HL-60/S4 treated with phorbol 12-myristate 13-acetate at 8.2 ng/mL for 4 days and 3 days (cell line): ENCODE measurements around the gene NUP35.

Experiments used
- in situ Hi-C: fragments of 300-500 bp; cut with MboI; formaldehyde crosslinking; loops from 2 replicates; pipeline ENCODE4 v1.15.0; 2022; ENCODE audit warnings: low sequenced_read_pairs

NUP35 gene, protein sequence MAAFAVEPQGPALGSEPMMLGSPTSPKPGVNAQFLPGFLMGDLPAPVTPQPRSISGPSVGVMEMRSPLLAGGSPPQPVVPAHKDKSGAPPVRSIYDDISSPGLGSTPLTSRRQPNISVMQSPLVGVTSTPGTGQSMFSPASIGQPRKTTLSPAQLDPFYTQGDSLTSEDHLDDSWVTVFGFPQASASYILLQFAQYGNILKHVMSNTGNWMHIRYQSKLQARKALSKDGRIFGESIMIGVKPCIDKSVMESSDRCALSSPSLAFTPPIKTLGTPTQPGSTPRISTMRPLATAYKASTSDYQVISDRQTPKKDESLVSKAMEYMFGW

DNA sequence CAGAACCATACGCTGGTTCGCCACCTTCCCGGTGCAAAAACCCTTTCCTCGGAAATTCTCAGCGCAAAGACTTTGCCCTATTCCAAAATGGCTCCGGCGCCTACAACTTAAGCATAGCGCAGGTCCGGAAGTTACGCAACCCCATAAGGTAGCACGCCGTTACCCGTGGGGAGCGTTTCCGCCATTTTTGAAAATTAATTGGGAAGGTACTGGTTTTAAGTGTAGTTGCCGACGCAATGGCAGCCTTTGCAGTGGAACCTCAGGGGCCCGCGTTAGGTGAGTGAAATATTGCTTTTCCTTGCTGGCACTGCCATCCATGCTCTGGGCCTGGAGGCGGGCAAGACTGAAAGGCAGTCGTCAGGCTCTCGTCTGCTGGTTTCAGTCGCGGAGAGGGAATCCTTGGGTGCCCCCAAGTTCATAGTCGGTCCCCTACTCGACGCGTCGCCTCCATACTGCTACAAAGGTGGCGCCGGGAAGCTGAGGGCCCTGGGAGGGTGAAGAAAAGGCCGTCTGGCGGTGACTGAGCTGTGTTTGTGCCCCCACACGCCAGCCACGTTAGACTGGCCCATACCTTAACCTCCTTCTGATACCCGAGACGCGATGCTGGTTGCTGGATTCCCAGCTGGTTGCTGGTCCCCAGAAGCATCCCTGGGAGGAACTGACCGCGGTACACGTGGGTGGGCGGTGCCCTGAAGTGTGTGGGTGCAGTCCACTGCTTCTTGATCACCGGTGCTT lies at the start of gene NUP35:
Gene NUP35 (plus strand): TSS at position 222 of the 735 bp plus-strand sequence. CDS start 15 bp downstream, at position 237.
- in situ Hi-C loops = no loop called here

DNA sequence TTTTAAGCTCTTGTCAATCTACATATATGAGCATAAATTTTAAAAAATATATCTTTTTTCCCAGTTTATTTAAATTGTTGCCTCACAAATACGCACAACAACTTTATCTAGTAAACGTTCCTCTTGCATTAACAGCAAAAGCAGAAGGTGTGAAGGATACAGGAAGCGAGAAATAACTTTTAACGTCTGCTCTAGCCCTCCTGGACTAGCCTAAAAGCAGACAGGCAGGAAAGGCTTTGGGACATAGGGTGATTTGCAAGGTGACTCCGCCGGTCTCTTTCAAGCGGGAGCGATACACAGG lies 46.1 kb upstream of the NUP35 start:
- in situ Hi-C loops = no loop called here

DNA sequence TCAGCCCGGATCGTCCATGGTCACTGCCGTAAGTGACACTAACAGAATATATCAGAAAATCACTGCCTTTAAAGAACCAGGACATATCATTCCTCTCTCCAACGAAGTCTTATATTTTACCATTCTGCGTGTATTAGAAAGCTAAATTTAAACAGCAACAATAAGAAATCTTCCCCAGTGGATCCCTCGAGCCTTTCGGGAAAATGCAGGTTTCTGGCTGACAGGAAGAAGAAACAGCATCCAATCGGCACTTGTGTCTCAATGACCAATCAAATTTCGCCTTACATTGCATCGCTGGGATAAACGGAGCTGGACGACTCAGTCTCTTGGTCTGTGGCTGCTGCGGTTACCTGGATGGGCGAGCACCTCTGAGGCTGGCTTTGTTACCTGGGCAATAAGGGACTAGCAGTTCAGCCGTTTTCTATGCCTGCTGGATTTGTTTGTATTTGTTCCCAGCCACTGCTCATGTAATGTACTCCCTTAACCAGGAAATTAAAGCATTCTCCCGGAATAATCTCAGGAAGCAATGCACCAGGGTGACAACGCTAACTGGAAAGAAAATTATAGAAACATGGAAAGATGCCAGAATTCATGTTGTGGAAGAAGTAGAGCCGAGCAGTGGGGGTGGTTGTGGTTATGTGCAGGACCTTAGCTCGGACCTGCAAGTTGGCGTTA lies 45.6 kb upstream of the NUP35 start, which contains the start of gene DUSP19:
Gene DUSP19 (plus strand): TSS at position 284 of the 675 bp plus-strand sequence. CDS start 187 bp downstream, at position 471.
- in situ Hi-C loops = no loop called here

DNA sequence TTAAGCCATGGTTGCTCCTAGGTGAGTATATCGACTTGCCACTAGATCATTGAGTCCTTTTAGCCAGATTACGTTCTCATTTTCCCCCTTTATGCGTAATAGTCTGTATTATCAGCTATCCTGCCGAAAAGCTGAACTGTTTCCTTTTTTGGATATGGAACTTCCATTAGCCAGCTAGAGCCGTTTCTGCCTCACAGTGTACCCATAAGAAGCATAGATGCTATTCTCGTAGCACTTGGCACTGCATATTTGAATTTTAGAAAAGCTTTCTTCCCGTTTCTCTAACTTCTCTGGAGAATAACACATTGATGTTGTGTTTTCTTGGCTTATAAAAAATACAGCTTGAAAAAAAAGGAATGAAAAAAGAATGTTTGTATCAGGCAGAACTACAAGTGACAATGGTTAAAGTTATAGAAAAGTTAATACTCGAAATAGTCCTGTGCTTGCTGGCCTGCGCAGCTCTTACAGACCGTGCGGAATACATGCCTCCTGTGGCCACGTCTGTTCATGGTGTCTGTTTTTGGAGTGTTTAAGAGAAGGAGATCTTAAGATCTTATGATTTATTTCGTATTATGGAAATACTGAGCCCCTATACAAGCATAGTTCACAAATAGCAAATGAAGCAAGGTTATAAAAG lies 45.0 kb upstream of the NUP35 start:
- in situ Hi-C loops = no loop called here

DNA sequence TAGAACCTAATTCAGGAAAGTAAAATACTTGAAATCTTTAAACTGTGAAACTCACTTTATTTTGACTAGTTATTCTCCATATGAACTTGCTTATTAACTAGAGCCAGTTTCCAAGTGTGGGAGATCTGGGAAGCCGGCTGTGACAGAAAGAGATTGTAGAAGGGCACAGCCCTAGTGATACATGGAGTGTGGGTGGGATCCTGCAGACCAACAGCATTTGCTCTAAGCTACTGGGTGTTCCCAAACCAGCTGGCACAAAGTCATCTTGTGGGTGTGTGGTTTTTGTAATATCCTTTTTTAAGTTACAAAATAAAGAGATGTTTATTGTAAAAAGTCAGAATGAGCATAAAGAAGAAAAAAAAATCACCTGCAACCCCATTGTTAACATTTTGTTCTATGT lies 42.3 kb upstream of the NUP35 start:
- in situ Hi-C loops = no loop called here

DNA sequence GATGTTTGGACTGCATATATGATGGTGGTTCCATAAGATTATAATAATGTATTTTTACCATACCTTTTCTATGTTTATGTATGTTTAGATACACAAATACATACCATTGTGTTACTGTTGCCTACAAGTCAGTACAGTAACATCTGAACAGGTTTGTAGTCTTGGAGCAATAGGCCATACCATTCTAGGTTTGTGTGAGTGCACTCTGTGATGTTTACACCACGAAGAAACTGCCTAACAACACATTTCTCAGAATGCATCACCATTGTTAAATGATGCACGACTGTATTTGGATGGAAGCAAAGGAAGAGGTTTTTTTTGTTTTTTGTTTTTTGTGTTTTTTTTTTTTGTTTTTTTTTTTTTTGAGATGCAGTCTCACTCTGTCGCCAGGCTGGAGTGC lies 36.2 kb upstream of the NUP35 start:
- in situ Hi-C loops = no loop called here

DNA sequence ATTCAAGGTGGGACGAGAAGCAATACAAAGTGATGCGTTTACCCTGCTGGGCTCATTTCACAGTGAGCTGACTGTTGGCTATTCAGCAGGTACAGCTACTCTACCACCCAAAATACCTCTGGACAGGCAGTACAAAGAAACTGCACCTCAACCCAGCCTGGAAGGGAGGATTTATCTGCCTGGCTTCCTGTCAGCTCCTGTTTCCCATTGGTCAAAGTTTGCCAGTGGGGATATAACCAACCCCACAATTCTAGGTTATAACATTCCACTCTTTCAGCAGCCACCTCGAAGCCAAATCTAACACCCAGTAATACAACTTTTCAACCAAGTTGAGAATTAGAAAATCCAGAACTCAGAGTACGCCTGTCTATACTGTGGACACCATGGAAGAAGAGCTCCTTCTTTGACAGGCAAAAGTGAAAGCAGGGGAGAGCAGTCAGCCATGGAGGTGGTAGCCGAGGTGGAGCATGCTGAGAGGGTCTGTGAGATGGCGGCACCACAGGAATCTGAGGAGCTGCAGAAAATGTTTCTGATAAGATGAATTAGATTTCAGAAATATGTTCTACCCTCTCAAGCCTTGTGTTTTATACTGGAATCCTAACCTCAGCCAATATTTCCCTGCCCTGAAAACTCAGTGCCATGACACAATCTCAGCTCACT lies 34.9 kb upstream of the NUP35 start:
- in situ Hi-C loops = no loop called here

DNA sequence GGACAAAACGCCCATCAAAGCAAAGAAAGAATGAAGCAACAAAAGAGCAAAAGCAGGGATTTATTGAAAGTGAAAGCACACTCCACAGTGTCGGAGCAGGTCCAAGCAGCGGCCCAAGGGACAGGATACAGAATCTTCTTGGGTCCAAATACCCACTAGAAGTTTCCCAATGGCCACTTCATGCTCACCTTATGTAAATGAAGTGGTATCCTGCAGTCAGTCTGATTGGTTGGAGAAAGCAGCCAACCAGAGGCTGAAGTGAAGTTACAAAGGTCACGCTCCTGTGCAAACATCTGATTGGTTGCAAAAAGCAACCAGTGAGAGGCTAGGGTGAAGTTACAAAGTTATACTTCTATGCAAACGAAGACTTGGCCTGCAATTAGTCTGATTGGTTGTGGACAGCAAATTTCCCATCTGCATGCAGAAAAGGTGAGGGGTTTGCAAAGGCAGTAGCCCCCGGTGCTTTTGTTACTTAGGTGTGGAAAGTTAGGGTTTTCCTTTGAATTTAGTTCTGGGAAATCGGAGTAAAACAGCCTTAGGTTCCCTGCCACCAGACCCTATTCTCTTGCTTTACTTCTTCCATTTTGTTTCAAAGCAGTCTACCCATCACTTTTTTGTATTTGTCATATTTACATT lies 32.8 kb upstream of the NUP35 start:
- in situ Hi-C loops = no loop called here

DNA sequence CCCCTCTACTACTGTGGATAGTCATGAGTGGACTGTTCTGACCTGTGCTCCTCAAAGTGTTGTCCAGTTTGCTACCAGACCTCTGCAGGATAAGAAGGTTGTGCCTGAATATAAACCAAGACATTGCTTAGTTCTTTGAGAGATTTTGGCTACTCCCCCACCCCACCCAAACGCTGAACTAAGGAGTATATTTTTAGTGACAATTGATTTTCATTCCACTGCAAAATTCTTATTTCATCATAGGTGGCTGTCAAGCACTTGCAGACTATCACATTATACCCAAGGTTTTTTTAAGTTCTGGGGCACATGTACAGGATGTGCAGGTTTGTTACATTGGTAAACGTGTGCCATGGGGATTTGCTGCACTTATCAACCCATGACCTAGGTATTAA lies 32.3 kb upstream of the NUP35 start:
- in situ Hi-C loops = no loop called here

DNA sequence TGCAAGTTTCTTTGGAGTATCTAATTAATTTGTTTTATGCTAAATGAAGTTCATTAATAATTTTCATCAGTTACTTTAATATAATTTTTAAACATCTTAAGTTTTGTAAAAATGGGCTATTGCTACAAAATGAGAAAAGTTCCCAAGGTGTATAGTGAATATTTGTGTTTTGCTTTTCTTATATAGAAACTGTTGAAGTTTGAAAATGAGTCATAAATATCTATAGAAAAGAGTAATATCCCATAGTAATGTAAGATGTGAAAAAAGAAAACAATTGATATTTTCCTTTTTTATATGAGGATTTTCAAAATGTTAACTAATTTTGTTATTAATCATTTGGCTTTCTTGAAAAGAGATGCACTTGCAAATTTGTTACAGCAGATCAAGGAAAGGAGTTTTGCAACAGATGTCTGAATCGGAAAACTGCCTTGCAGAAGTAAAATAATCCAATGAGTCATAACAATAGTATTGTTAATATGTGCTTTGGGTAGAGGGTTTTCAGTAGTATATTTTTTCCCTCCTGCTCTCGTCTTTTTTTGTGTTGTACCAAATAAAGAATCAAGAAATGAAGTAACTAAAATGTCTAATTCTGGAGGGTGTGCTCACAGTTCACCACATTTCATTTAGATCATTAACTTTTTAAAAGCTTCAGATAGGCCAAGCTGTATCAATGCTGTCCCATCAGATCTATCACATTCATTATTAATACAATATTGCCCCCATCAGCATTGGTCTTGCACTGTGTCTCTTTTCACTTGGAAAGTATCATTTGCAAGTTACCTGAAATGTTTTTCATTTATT lies 30.2 kb upstream of the NUP35 start:
- in situ Hi-C loops = no loop called here

DNA sequence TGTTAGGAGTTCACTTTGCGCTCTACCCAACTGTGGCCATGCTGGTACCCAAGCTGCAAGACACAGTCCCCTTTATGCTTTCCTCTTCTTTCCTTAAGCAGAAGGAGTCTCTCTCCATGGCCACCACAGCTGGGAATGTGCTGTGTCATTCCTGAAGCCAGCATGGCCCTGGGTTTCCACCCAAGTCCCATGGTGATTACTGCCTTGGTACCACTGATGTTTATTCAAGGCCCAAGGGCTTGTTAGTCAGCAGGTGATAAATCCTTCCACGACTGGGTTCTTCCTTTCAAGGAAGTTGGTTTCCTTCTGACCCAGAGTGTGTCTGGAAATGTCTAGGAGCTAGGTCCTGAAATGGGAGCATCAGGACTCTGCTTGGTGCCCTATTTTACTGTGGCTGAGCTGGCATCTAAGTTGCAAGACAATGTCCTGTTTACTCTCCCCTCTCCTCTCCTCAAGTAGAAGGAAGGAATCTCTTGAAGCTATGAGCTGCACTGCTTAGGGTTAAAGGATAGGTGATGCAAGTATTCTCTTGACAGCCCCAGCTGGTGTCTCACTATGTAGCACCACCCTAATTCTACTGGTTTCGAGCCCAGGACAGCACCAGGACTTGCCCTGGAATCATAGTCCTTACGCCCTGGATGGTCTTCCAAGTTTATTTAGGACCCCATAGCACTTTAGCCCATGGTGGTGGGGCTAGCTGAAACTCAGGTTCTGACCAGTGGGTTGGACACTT lies 18.7 kb upstream of the NUP35 start:
- in situ Hi-C loops = no loop called here

DNA sequence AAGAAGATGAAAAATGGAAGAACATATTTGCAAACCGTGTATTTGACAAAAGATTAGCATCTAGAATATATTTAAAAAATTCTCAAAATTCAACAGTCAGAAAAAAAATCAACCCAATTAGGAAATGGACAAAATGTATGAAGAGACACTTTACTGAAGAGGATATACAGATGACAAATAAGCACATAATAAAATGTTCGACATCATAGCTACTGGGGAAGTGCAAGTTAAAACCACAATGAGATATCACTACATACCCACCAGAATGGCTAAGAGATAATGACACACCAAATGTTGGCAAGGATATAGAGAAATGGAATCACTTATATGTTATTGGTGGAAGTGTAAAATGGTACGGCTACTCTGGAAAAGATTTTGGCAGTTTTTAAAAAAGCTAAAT lies 11.7 kb upstream of the NUP35 start:
- in situ Hi-C loops = no loop called here

DNA sequence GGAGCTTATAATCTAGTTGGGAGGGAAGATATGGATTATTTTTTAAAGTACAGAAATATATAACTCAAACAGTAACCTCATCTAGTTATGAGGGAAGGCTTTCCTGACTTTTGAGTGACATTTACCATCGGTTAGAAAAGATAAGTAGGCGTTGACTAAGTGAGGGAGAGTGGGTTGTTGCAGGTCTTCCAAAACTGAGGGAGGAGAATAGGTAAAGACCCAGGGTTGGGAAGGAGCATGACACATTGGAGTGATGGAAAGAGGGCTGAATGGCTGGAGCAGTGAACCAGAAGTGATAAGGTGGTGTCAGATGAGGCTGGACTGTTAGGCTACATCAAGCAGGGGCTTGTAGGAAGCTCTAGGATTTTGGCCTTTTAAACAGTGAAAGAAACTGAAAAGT lies 10.6 kb upstream of the NUP35 start:
- in situ Hi-C loops = no loop called here

DNA sequence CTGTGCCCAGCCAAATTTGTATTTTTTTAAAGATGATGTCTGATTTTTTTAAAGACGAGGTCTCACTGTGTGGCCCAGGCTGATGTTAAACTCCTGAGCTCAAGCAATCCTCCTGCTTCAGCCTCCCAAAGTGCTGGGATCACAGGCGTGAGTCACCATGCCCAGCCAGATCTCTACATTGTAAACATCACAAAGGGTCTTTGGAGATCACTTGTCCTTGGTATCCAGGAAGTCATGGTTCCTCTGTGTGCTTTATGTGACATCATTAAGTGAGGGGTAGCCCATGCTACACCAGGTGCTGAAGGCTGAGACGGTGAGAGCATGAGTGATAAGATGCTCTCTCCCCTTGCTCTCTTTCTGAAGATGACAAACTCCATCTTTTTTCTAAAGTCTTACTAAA lies 7.0 kb upstream of the NUP35 start:
- in situ Hi-C loops = no loop called here

DNA sequence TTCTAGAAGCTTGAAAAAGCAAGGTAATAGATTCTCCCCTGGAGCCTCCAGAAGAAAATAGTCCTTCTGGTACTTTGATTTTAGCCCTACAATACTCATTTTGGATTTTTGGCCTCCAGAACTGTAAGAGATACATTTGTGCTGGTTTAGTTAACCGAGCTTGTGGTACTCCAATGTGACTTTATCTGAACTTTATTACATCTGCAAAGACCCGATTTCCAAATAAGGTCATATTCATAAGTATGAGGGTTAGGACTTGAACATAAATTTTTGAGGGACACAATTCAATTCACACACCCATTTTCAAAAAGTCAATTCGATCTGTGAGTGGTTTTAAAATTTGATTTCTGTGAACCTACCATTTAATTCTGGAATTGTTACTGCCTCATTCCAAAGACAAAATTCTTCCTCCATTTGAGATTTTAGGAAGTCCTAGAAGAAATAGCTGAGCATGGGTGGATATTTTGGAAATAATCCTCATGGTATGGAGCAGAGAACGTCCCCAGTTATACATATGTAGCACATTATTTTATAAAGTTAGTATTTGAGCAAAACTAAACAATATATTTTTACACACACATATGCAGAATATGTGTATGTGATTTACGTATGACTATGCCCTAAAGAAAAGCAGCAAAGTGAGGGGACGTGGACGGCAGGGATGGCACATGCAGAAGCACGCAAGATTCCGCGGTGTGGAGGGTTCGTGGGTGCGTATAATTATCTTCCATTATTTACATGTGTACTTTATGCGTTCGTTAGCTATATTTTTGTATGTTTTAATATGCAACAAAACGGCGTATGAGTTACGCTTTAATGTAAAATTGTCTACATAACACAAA lies 905 bp upstream of the NUP35 start:
- in situ Hi-C loops = no loop called here

DNA sequence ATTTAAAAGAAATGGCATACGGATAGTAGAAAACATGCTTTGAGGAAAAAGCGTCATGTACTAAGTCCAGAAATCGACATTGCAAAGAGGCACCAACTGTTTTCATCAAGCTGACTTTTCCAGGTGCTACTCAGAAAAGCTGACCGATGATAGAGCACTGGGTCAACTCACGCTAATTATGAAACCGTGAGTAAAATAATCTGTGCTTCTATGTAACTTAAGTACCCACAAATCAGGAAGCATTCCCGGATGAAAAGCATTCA lies 353 bp upstream of the NUP35 start:
- in situ Hi-C loops = no loop called here

DNA sequence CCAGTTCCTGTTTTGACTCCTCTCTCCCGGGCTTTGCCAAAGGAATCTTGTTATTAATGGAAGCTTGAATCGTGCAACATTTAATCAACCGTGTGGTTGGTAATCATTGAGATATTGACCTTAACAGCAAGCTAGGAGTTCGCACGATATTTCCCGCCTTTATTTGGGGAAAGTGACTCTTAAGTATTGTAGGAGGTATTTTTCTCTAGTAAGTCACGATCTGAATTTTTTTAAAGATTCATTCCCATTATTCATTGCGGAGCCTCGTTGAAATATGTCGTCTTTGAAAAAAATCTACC lies 663 bp downstream of the NUP35 start:
- in situ Hi-C loops = no loop called here

DNA sequence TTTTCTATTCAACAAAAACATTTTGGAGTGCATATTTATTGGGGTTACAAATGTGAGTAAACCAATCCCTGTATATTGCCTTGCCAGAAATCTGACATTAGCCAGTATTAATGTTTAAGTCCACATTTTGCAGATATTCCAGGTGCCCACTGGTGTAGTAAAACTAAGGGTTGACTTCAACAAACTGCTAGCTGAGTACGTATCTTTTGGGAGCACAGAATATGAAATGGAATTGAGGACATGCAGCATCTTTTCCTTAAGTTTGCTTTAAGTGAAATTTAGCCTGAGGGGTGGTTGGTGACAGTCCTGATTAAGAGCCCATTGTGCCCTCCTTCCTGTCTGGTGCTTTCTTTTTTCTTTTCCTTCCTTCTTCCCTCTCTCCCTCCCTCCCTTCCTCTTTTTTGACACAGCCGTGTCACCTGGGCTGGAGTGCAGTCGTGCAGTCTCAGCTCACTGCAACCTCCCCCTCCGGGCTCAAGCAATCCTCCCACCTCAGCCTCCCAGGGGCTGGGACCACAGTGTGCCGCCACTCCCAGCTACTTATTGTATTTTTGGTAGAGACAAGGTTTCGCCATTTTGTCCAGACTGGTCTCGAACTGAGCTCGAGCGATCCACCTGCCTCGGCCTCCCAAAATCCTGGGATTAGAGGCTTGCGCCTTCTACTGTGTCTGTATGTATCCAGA lies 1.6 kb downstream of the NUP35 start:
- in situ Hi-C loops = no loop called here
